Neural cell (in vitro differentiated cells): ENCODE results near the gene ELOB.

Experiments used
- POLR2AphosphoS5 ChIP-seq: IDR thresholded peaks from 2 replicates; pipeline ENCODE4 v1.6.1; 2012
- RAD21 ChIP-seq: fragments of 450-650 bp; conservative IDR thresholded peaks from 2 replicates; pipeline ENCODE4 v1.6.1; 2014; ENCODE audit warnings: antibody characterized with exemption, mild to moderate bottlenecking, moderate library complexity
- TAF1 ChIP-seq: IDR thresholded peaks from 2 replicates; pipeline ENCODE4 v1.6.1; 2012; ENCODE audit warnings: low read depth
- TF ChIP-seq, protein P1 (sequence below): fragments of 450-650 bp; IDR thresholded peaks from 2 replicates; pipeline ENCODE4 v1.5.1; 2014; ENCODE audit warnings: antibody characterized with exemption, mild to moderate bottlenecking, moderate library complexity; ENCODE audit not compliant: poor library complexity, severe bottlenecking

GRCh38 chr16:2744711-2745110 lies 32.4 kb downstream of the ELOB start:
- TF ChIP-seq, protein P1, sequence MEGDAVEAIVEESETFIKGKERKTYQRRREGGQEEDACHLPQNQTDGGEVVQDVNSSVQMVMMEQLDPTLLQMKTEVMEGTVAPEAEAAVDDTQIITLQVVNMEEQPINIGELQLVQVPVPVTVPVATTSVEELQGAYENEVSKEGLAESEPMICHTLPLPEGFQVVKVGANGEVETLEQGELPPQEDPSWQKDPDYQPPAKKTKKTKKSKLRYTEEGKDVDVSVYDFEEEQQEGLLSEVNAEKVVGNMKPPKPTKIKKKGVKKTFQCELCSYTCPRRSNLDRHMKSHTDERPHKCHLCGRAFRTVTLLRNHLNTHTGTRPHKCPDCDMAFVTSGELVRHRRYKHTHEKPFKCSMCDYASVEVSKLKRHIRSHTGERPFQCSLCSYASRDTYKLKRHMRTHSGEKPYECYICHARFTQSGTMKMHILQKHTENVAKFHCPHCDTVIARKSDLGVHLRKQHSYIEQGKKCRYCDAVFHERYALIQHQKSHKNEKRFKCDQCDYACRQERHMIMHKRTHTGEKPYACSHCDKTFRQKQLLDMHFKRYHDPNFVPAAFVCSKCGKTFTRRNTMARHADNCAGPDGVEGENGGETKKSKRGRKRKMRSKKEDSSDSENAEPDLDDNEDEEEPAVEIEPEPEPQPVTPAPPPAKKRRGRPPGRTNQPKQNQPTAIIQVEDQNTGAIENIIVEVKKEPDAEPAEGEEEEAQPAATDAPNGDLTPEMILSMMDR: no peak
- TF ChIP-seq RAD21 (no peak), TAF1 (no peak), POLR2AphosphoS5 (no peak)
